ENCODE measurements around the gene AGR2. TPM values are rescaled to one million over a fixed set of nuclear protein-coding genes. Genes with fewer than 3 reads are reported as not detected.

Gene AGR2
- total RNA-seq, 8 experiments from 2014 or later = 0.31 to 0.85 (median 0.54) TPM; not detected in 3

GRCh38 chr7:16805441-16805840 lies 642 bp upstream of the AGR2 start:
- no peak for ATAC-seq (replicated peaks in 6 of 8)
- WGBS, 10 experiments = 58 to 91% (median 83%) methylated on average over 1 to 3 of the region's 3 CpGs
- in situ Hi-C loops (cut with MboI; ENCODE audit: low pct_unique_long_range_greater_than_20kb in 2 of 9, low sequenced_read_pairs in 9 of 9, unreplicated experiment in 9 of 9) = loop anchor here in 1 of 9 experiments (10.0 kb wide), 1 partner anchor 109 kb away; no protein-coding TSS in a partner anchor

GRCh38 chr7:16803881-16804673 lies 722 bp downstream of the AGR2 start:
- Histone ChIP-seq H3K27ac (no peak overlapping the region), H3K4me3 (no peak overlapping the region), H3K4me1 (replicated peaks in 1 of 2) (no peaks in the 10 kb centered on the region)
- no peak for ATAC-seq (replicated peaks in 6 of 8)
- 61 to 94% (median 85%) methylated on average over 2 to 7 of the region's 7 CpGs for WGBS, 10 experiments
- in situ Hi-C loops (cut with MboI; ENCODE audit: low pct_unique_long_range_greater_than_20kb in 2 of 9, low sequenced_read_pairs in 9 of 9, unreplicated experiment in 9 of 9) = loop anchor here in 1 of 9 experiments (10.0 kb wide), 1 partner anchor 111 kb away; no protein-coding TSS in a partner anchor

More at GRCh38 chr7:16805441-16805840, 642 bp upstream of the AGR2 start:
- Histone ChIP-seq H3K4me1 (replicated peaks in 1 of 2) (no peaks in the 10 kb centered on the region), H3K4me3 (no peak overlapping the region), H3K27ac (no peak overlapping the region)

- 80 to 100% (median 100%) methylated on average over 1 to 4 of the region's 4 CpGs; no CpG with 5 or more reads in 1 of the 10 experiments for WGBS, 10 experiments
- no peak overlapping the region for H3K27ac ChIP-seq
- in situ Hi-C loops (cut with MboI; ENCODE audit: low pct_unique_long_range_greater_than_20kb in 2 of 9, low sequenced_read_pairs in 9 of 9, unreplicated experiment in 9 of 9) = loop anchor here in 1 of 9 experiments (10.0 kb wide), 1 partner anchor 112 kb away; no protein-coding TSS in a partner anchor
Observed at GRCh38 chr7:16803125-16803524, 1.7 kb downstream of the AGR2 start.

GRCh38 chr7:16801579-16801978 lies 3.2 kb downstream of the AGR2 start:
- Histone ChIP-seq H3K4me3 (no peak overlapping the region), H3K27ac (no peak overlapping the region), H3K4me1 (replicated peaks in 1 of 2) (no peaks in the 10 kb centered on the region)
- WGBS, 10 experiments = 38 to 100% (median 80%) methylated on average over 2 to 4 of the region's 4 CpGs; no CpG with 5 or more reads in 1 of the 10 experiments
- ATAC-seq (replicated peaks in 6 of 8) = no peak
- in situ Hi-C loops (cut with MboI; ENCODE audit: low pct_unique_long_range_greater_than_20kb in 2 of 9, low sequenced_read_pairs in 9 of 9, unreplicated experiment in 9 of 9) = loop anchor here in 1 of 9 experiments (10.0 kb wide), 1 partner anchor 113 kb away; no protein-coding TSS in a partner anchor

More at GRCh38 chr7:16803125-16803524, 1.7 kb downstream of the AGR2 start:
- ATAC-seq (replicated peaks in 6 of 8) = no peak
- no peak overlapping the region for H3K4me3 ChIP-seq
- no peaks in the 10 kb centered on the region for H3K4me1 ChIP-seq (replicated peaks in 1 of 2)

GRCh38 chr7:16801111-16801542 lies 3.7 kb downstream of the AGR2 start:
- no peaks in the 10 kb centered on the region for H3K4me1 ChIP-seq (replicated peaks in 1 of 2)
- H3K27ac ChIP-seq = no peak overlapping the region
- no peak overlapping the region for H3K4me3 ChIP-seq
- ATAC-seq (replicated peaks in 6 of 8) = peak in 5 of 8 experiments; percentile 42 to 85 (median 77)
- in situ Hi-C loops (cut with MboI; ENCODE audit: low pct_unique_long_range_greater_than_20kb in 2 of 9, low sequenced_read_pairs in 9 of 9, unreplicated experiment in 9 of 9) = loop anchor here in 1 of 9 experiments (10.0 kb wide), 1 partner anchor 114 kb away; no protein-coding TSS in a partner anchor

- WGBS, 10 experiments = 19 to 74% (median 62%) methylated on average over 2 to 6 of the region's 6 CpGs
- peak in 4 of 8 experiments; percentile 18 to 70 (median 43) for ATAC-seq (replicated peaks in 6 of 8)
- Histone ChIP-seq H3K4me1 (replicated peaks in 1 of 2) (peaks cover 2 to 11% of the 10 kb centered on the region in 2 donors), H3K27ac (no peak overlapping the region), H3K4me3 (no peak overlapping the region)
- in situ Hi-C loops (cut with MboI; ENCODE audit: low pct_unique_long_range_greater_than_20kb in 2 of 9, low sequenced_read_pairs in 9 of 9, unreplicated experiment in 9 of 9) = no loop called here
Observed at GRCh38 chr7:16795624-16796023, 9.2 kb downstream of the AGR2 start.

GRCh38 chr7:16794986-16795385 lies 9.8 kb downstream of the AGR2 start:
- H3K4me1 ChIP-seq (replicated peaks in 1 of 2) = peaks cover 2 to 11% of the 10 kb centered on the region in 2 donors
- H3K27ac ChIP-seq = no peak overlapping the region
- WGBS, 10 experiments = 17 to 100% (median 83%) methylated on average over 1 to 3 of the region's 3 CpGs; no CpG with 5 or more reads in 1 of the 10 experiments
- peak in 4 of 8 experiments; percentile 21 to 56 (median 52) for ATAC-seq (replicated peaks in 6 of 8)
- no peak overlapping the region for H3K4me3 ChIP-seq
- in situ Hi-C loops (cut with MboI; ENCODE audit: low pct_unique_long_range_greater_than_20kb in 2 of 9, low sequenced_read_pairs in 9 of 9, unreplicated experiment in 9 of 9) = no loop called here

- ATAC-seq (replicated peaks in 6 of 8) = no peak
- in situ Hi-C loops (cut with MboI; ENCODE audit: low pct_unique_long_range_greater_than_20kb in 2 of 9, low sequenced_read_pairs in 9 of 9, unreplicated experiment in 9 of 9) = no loop called here
- WGBS, 10 experiments = 0 to 100% (median 62%) methylated on average over 1 to 5 of the region's 5 CpGs
- peaks cover 2 to 11% of the 10 kb centered on the region in 2 donors for H3K4me1 ChIP-seq (replicated peaks in 1 of 2)
- no peak overlapping the region for H3K27ac ChIP-seq
- H3K4me3 ChIP-seq = no peak overlapping the region
Observed at GRCh38 chr7:16791905-16792698, 12.7 kb downstream of the AGR2 start.

GRCh38 chr7:16791071-16791470 lies 13.7 kb downstream of the AGR2 start:
- 0 to 56% (median 25%) methylated on average over 1 of the region's 1 CpG; no CpG with 5 or more reads in 7 of the 10 experiments for WGBS, 10 experiments
- Histone ChIP-seq H3K4me3 (no peak overlapping the region), H3K4me1 (replicated peaks in 1 of 2) (peaks cover 2 to 11% of the 10 kb centered on the region in 2 donors), H3K27ac (no peak overlapping the region)
- no peak for ATAC-seq (replicated peaks in 6 of 8)
- in situ Hi-C loops (cut with MboI; ENCODE audit: low pct_unique_long_range_greater_than_20kb in 2 of 9, low sequenced_read_pairs in 9 of 9, unreplicated experiment in 9 of 9) = no loop called here

- H3K4me3 ChIP-seq = no peak overlapping the region
- H3K27ac ChIP-seq = no peak overlapping the region
- peaks cover 2 to 3% of the 10 kb centered on the region in 2 donors for H3K4me1 ChIP-seq (replicated peaks in 1 of 2)
- in situ Hi-C loops (cut with MboI; ENCODE audit: low pct_unique_long_range_greater_than_20kb in 2 of 9, low sequenced_read_pairs in 9 of 9, unreplicated experiment in 9 of 9) = no loop called here
- no peak for ATAC-seq (replicated peaks in 6 of 8)
- 60 to 100% (median 80%) methylated on average over 1 of the region's 1 CpG; no CpG with 5 or more reads in 1 of the 10 experiments for WGBS, 10 experiments
Observed at GRCh38 chr7:16787127-16787526, 17.7 kb downstream of the AGR2 start.

GRCh38 chr7:16786257-16786656 lies 18.5 kb downstream of the AGR2 start:
- in situ Hi-C loops (cut with MboI; ENCODE audit: low pct_unique_long_range_greater_than_20kb in 2 of 9, low sequenced_read_pairs in 9 of 9, unreplicated experiment in 9 of 9) = no loop called here
- 53 to 100% (median 89%) methylated on average over 1 to 4 of the region's 4 CpGs for WGBS, 10 experiments
- Histone ChIP-seq H3K27ac (no peak overlapping the region), H3K4me3 (no peak overlapping the region), H3K4me1 (replicated peaks in 1 of 2) (no peaks in the 10 kb centered on the region)
- no peak for ATAC-seq (replicated peaks in 6 of 8)

- ATAC-seq (replicated peaks in 6 of 8) = no peak
- in situ Hi-C loops (cut with MboI; ENCODE audit: low pct_unique_long_range_greater_than_20kb in 2 of 9, low sequenced_read_pairs in 9 of 9, unreplicated experiment in 9 of 9) = no loop called here
- H3K4me3 ChIP-seq = no peak overlapping the region
- 50 to 100% (median 81%) methylated on average over 1 to 2 of the region's 2 CpGs; no CpG with 5 or more reads in 3 of the 10 experiments for WGBS, 10 experiments
- H3K4me1 ChIP-seq (replicated peaks in 1 of 2) = no peaks in the 10 kb centered on the region
- H3K27ac ChIP-seq = no peak overlapping the region
Observed at GRCh38 chr7:16785846-16786245, 19.0 kb downstream of the AGR2 start.

- Histone ChIP-seq H3K27ac (no peak overlapping the region), H3K4me3 (no peak overlapping the region), H3K4me1 (replicated peaks in 1 of 2) (no peaks in the 10 kb centered on the region)
- in situ Hi-C loops (cut with MboI; ENCODE audit: low pct_unique_long_range_greater_than_20kb in 2 of 9, low sequenced_read_pairs in 9 of 9, unreplicated experiment in 9 of 9) = no loop called here
- ATAC-seq (replicated peaks in 6 of 8) = no peak
- WGBS, 10 experiments = 21 to 100% (median 75%) methylated on average over 1 of the region's 1 CpG; no CpG with 5 or more reads in 2 of the 10 experiments
Observed at GRCh38 chr7:16785321-16785720, 19.5 kb downstream of the AGR2 start.
